LNCaP clone FGC (cell line): ENCODE results near the gene JAML.

Experiments
- DNase-seq: peaks from one replicate; pipeline ENCODE4 v3.0.0-alpha.2; 2011; ENCODE audit warnings: low read depth
- H3K4me3 ChIP-seq: 2 replicates; pipeline ENCODE4 v1.5.1; 2011; ENCODE audit warnings: mild to moderate bottlenecking, low read depth, low read length, control low read depth
- CTCF ChIP-seq: IDR thresholded peaks from 2 replicates; pipeline ENCODE4 v1.5.1; 2012; ENCODE audit warnings: mild to moderate bottlenecking; ENCODE audit not compliant: control insufficient read depth, insufficient read depth; ENCODE audit errors: extremely low read depth

Gene JAML

GRCh38 chr11:118233377-118233776, 8.6 kb upstream of the JAML start:
- no peak for TF ChIP-seq CTCF
- no peak overlapping the region for H3K4me3 ChIP-seq
- no peak for DNase-seq

GRCh38 chr11:118232659-118233058, 7.8 kb upstream of the JAML start:
- no peak for DNase-seq
- TF ChIP-seq CTCF, result no peak
- no peak overlapping the region for H3K4me3 ChIP-seq

- no peak for TF ChIP-seq CTCF
- no peak overlapping the region for H3K4me3 ChIP-seq
- DNase-seq, result no peak
Measured at GRCh38 chr11:118231461-118231860, 6.7 kb upstream of the JAML start.

- no peak overlapping the region for H3K4me3 ChIP-seq
- TF ChIP-seq CTCF, result no peak
- DNase-seq, result no peak
Measured at GRCh38 chr11:118230088-118230487, 5.3 kb upstream of the JAML start.

- TF ChIP-seq CTCF, result no peak
- no peak for DNase-seq
- no peak overlapping the region for H3K4me3 ChIP-seq
Measured at GRCh38 chr11:118229274-118229847, 4.5 kb upstream of the JAML start.

- no peak for TF ChIP-seq CTCF
- no peak for DNase-seq
- no peak overlapping the region for H3K4me3 ChIP-seq
Measured at GRCh38 chr11:118227865-118228785, 3.3 kb upstream of the JAML start.
